ENCODE results near the gene ACOXL.

GRCh38 chr2:111035830-111036441, 303.6 kb downstream of the ACOXL start:
- TF ChIP-seq, protein P1, sequence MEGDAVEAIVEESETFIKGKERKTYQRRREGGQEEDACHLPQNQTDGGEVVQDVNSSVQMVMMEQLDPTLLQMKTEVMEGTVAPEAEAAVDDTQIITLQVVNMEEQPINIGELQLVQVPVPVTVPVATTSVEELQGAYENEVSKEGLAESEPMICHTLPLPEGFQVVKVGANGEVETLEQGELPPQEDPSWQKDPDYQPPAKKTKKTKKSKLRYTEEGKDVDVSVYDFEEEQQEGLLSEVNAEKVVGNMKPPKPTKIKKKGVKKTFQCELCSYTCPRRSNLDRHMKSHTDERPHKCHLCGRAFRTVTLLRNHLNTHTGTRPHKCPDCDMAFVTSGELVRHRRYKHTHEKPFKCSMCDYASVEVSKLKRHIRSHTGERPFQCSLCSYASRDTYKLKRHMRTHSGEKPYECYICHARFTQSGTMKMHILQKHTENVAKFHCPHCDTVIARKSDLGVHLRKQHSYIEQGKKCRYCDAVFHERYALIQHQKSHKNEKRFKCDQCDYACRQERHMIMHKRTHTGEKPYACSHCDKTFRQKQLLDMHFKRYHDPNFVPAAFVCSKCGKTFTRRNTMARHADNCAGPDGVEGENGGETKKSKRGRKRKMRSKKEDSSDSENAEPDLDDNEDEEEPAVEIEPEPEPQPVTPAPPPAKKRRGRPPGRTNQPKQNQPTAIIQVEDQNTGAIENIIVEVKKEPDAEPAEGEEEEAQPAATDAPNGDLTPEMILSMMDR (conservative IDR thresholded peaks at IDR 0.05 in 1 of 2, IDR thresholded peaks at IDR 0.05 in 1 of 2; ENCODE audit: extremely low read depth in 1 of 2, insufficient read depth in 1 of 2, low read depth in 1 of 2, low read length in 2 of 2): no peak
- TF ChIP-seq EZH2 (IDR thresholded peaks at IDR 0.05; ENCODE audit: borderline replicate concordance, low read length): no peak

Measured in mammary epithelial cell (primary cell).